Fibroblast of lung (primary cell): ENCODE measurements around the gene HSPG2. TPM values are rescaled to one million over a fixed set of nuclear protein-coding genes. Genes with fewer than 3 reads are reported as not detected.

Experiments used
- DNase-seq, 2 donors: peaks; one replicate each; pipeline versions ENCODE4 v3.0.0 to v3.0.0-alpha.2; 2010; ENCODE audit warnings: low read depth in 2 of 2
- H2AFZ ChIP-seq: 2 replicates; pipeline ENCODE4 v1.5.1; 2012; ENCODE audit warnings: low read length, control low read depth, inconsistent platforms
- H3K27ac ChIP-seq: 2 replicates; pipeline ENCODE4 v1.5.1; 2011; ENCODE audit warnings: low read length, control low read depth; ENCODE audit not compliant: insufficient read depth
- H3K27me3 ChIP-seq: 2 replicates; pipeline ENCODE4 v1.5.1; 2011; ENCODE audit warnings: mild to moderate bottlenecking, low read length; ENCODE audit not compliant: control insufficient read depth, insufficient read depth
- H3K36me3 ChIP-seq: 2 replicates; pipeline ENCODE4 v1.5.1; 2011; ENCODE audit warnings: low read length; ENCODE audit not compliant: control insufficient read depth, insufficient read depth
- H3K4me1 ChIP-seq: 2 replicates; pipeline ENCODE4 v1.5.1; 2011; ENCODE audit warnings: low read length; ENCODE audit not compliant: control insufficient read depth, insufficient read depth; ENCODE audit errors: extremely low read depth
- H3K4me2 ChIP-seq: 2 replicates; pipeline ENCODE4 v1.5.1; 2011; ENCODE audit warnings: low read length, control low read depth; ENCODE audit not compliant: insufficient read depth; ENCODE audit errors: extremely low read depth
- H3K4me3 ChIP-seq, 4 experiments: fragments of 200-600 bp in 1 of 4; sonication (generic) in 1 of 4; replicated peaks in 1 of 4; 2 replicates each; pipeline ENCODE4 v1.5.1; 2011 to 2016; ENCODE audit warnings: low read length in 4 of 4, low read depth in 3 of 4, mild to moderate bottlenecking in 3 of 4, control low read depth in 2 of 4, inconsistent platforms in 1 of 4, mixed read lengths in 1 of 4; ENCODE audit not compliant: insufficient read depth in 1 of 4; ENCODE audit errors: control extremely low read depth in 1 of 4
- H3K79me2 ChIP-seq: 2 replicates; pipeline ENCODE4 v1.5.1; 2012; ENCODE audit warnings: mild to moderate bottlenecking, low read length, inconsistent platforms; ENCODE audit not compliant: control insufficient read depth, insufficient read depth
- H3K9ac ChIP-seq: 2 replicates; pipeline ENCODE4 v1.5.1; 2011; ENCODE audit warnings: mild to moderate bottlenecking, low read length, control low read depth; ENCODE audit not compliant: insufficient read depth
- H3K9me3 ChIP-seq: 2 replicates; pipeline ENCODE4 v1.5.1; 2012; ENCODE audit warnings: low read depth, low read length; ENCODE audit not compliant: control insufficient read depth, insufficient read depth
- H4K20me1 ChIP-seq: 2 replicates; pipeline ENCODE4 v1.5.1; 2011; ENCODE audit warnings: low read length; ENCODE audit not compliant: control insufficient read depth, insufficient read depth; ENCODE audit errors: extremely low read depth
- EZH2 ChIP-seq: IDR thresholded peaks from 2 replicates; pipeline ENCODE4 v1.5.1; 2012; ENCODE audit warnings: low read length, control low read depth, mild to moderate bottlenecking; ENCODE audit errors: missing control alignments
- polyA plus RNA-seq, 2 donors: library from polyadenylated mRNA; depleted of rRNA in 1 of 2; stranded (reverse) in 1 of 2; unstranded in 1 of 2; fragments of >200 nt; gene quantifications; 2 replicates each; pipeline ENCODE4 v1.2.1, GENCODE V29; 2011 to 2012; ENCODE audit warnings: missing spikeins in 1 of 2
- total RNA-seq: library from RNA; depleted of rRNA; stranded (reverse); fragments of >200 nt; gene quantifications from 2 replicates; pipeline ENCODE4 v1.2.1, GENCODE V29; 2014
- TF ChIP-seq, protein P1 (sequence below), 2 donors: IDR thresholded peaks in 1 of 2; conservative IDR thresholded peaks in 1 of 2; 1 replicate in 1 of 2; 2 replicates in 1 of 2; pipeline ENCODE4 v1.5.1; 2011 to 2012; ENCODE audit warnings: low read length in 2 of 2, control low read depth in 1 of 2, inconsistent platforms in 1 of 2, low read depth in 1 of 2, mild to moderate bottlenecking in 1 of 2

The HSPG2 gene
- total and polyA plus RNA-seq, 2 donors (not counting 1 experiment from before 2014, with no cell fraction given), result 40.7 to 88.4 TPM

DNA sequence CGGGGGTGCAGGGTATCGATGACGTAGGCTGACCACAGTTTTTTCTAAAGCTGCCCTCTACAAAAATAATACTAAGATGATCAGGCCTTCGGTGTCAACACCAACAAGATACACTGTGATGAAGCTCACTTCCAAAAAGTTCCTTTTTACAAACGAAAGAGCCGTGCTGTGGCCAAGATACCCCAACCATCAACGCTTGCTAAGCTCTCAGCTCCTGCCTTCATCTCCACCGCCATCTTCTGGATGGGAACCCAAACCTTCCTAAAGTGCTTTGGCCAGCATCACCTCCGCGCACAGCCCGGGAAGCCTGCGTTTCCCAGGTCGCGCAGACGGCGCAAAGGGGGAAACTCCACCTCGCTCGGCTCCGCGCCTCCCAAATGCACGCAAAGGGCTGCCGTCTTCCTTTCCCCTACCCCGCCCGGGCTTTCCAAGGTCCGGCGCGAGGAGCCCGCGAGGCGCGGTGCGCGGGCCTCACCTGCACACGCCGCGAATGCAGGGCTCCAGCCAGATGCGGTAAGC is 154.7 kb downstream of the HSPG2 start:
- peak; percentile 56 to 57 for DNase-seq
- H3K9me3 ChIP-seq, result no peaks in the 10 kb centered on the region
- H3K36me3 ChIP-seq, result no peaks in the 10 kb centered on the region
- TF ChIP-seq, protein P1, sequence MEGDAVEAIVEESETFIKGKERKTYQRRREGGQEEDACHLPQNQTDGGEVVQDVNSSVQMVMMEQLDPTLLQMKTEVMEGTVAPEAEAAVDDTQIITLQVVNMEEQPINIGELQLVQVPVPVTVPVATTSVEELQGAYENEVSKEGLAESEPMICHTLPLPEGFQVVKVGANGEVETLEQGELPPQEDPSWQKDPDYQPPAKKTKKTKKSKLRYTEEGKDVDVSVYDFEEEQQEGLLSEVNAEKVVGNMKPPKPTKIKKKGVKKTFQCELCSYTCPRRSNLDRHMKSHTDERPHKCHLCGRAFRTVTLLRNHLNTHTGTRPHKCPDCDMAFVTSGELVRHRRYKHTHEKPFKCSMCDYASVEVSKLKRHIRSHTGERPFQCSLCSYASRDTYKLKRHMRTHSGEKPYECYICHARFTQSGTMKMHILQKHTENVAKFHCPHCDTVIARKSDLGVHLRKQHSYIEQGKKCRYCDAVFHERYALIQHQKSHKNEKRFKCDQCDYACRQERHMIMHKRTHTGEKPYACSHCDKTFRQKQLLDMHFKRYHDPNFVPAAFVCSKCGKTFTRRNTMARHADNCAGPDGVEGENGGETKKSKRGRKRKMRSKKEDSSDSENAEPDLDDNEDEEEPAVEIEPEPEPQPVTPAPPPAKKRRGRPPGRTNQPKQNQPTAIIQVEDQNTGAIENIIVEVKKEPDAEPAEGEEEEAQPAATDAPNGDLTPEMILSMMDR (conservative IDR thresholded peaks at IDR 0.05 in 1 of 2, IDR thresholded peaks at IDR 0.05 in 1 of 2; ENCODE audit: low read depth in 1 of 2, low read length in 2 of 2), result peak; percentile 11 to 36
- TF ChIP-seq EZH2, result no peak
- H3K4me3 ChIP-seq, result peak overlapping the region; percentile 76 to 98 (median 90)
- H4K20me1 ChIP-seq, result no peaks in the 10 kb centered on the region
- peaks cover 50% of the 10 kb centered on the region for H3K79me2 ChIP-seq
- peak overlapping the region; percentile 99 for H3K9ac ChIP-seq
- H3K27ac ChIP-seq, result peak overlapping the region; percentile 100
- peak overlapping the region; percentile 89 for H3K4me2 ChIP-seq
- peak overlapping the region; percentile 85 for H2AFZ ChIP-seq
- H3K4me1 ChIP-seq, result peaks cover 4% of the 10 kb centered on the region
- no peaks in the 10 kb centered on the region for H3K27me3 ChIP-seq

DNA sequence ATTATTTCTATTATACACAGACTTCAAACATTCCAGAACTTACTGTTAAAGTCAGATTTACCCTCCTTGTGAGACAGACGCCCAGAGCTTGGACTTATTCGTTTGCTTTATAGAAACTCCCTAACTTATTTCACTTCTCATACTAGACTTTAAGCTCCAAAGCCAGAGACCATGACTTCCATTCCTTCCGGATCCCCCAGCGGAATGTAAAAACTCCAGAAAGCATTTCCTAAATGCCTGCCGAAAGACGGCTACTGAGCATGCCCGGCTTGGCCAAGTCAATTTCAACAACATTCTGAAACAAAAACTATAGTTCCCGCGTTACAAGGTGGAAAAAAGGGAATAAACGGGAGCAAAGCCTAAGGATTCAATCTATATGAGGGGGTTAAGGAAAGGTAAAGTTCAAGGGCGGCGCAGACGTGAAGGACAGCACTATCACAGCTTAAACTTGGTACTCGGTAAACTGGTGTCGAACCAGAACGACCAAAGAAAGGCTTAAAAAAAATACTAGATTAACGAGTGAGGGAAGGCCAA is 155.2 kb downstream of the HSPG2 start:
- peak overlapping the region; percentile 100 for H3K27ac ChIP-seq
- H3K9ac ChIP-seq, result peak overlapping the region; percentile 99
- H2AFZ ChIP-seq, result peak overlapping the region; percentile 85
- peaks cover 55% of the 10 kb centered on the region for H3K79me2 ChIP-seq
- H3K4me1 ChIP-seq, result peaks cover 4% of the 10 kb centered on the region
- H3K36me3 ChIP-seq, result no peaks in the 10 kb centered on the region
- H3K4me3 ChIP-seq, result peak overlapping the region; percentile 76 to 98 (median 90)
- no peaks in the 10 kb centered on the region for H3K27me3 ChIP-seq
- peak overlapping the region; percentile 89 for H3K4me2 ChIP-seq
- no peaks in the 10 kb centered on the region for H3K9me3 ChIP-seq
- TF ChIP-seq, protein P1 (conservative IDR thresholded peaks at IDR 0.05 in 1 of 2, IDR thresholded peaks at IDR 0.05 in 1 of 2; ENCODE audit: low read depth in 1 of 2, low read length in 2 of 2), result no peak
- TF ChIP-seq EZH2, result no peak
- H4K20me1 ChIP-seq, result no peaks in the 10 kb centered on the region
- DNase-seq, result peak; percentile 42 to 55

DNA sequence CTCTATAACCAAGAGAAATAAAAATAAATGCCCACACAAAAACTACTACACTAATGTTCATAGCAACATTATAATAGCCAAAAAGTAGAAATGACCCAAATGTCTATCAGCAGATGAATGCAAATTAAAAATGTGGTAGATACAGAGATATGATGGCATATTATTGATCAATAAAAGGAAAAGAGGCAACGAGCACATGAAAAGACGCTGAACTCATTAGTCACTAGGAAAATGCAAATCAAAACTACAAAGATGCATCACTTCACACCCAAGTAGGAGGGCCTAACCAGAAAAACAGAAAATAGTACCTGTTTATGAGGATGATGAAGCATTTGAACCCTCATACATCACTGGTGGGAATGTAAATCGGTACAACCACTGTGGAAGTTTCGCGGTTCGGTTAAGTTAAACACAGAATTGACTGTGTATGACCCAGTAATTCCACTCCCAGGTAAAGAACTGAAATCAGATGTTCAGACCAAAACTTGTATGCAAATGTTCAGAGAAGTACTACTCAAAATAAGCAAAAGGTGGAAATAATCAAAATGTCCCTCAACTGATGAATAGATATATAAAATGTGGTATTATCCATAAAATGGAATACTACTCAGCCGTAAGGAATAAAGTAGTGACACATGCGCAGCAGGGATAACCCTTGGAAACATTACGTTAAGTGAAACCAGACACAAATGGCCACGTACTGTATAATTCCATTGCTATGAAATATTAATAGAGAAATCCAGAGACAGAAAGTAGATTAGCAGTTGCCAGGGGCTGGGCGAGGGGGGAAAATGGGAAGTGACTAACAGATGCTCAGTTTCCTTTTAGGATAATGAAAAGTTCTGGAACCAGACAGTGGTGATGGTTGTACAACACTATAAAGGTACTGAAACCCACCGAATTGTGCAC is 157.2 kb downstream of the HSPG2 start:
- H2AFZ ChIP-seq, result no peak overlapping the region
- no peak overlapping the region for H3K4me3 ChIP-seq
- H3K27me3 ChIP-seq, result no peaks in the 10 kb centered on the region
- H3K9ac ChIP-seq, result no peak overlapping the region
- H3K9me3 ChIP-seq, result no peaks in the 10 kb centered on the region
- no peak for DNase-seq
- no peaks in the 10 kb centered on the region for H3K36me3 ChIP-seq
- peaks cover 4% of the 10 kb centered on the region for H3K4me1 ChIP-seq
- TF ChIP-seq EZH2, result no peak
- TF ChIP-seq, protein P1 (conservative IDR thresholded peaks at IDR 0.05 in 1 of 2, IDR thresholded peaks at IDR 0.05 in 1 of 2; ENCODE audit: low read depth in 1 of 2, low read length in 2 of 2), result no peak
- H3K27ac ChIP-seq, result no peak overlapping the region
- H3K4me2 ChIP-seq, result no peak overlapping the region
- H4K20me1 ChIP-seq, result no peaks in the 10 kb centered on the region
- peaks cover 70% of the 10 kb centered on the region for H3K79me2 ChIP-seq
